ENCODE measurements around the gene SLC44A2. TPM values are rescaled to one million over a fixed set of nuclear protein-coding genes. Genes with fewer than 3 reads are reported as not detected.

The SLC44A2 gene
- total RNA-seq, 1 experiment from 2014 or later, result 31.5 TPM

GRCh38 chr19:10593820-10594637 lies 31.3 kb upstream of the SLC44A2 start:
- H3K27ac ChIP-seq (ENCODE audit: low read length), result no peak overlapping the region
- ATAC-seq (no peak), DNase-seq (ENCODE audit: low read depth, low spot score) (no peak)
- no peak overlapping the region for H3K4me3 ChIP-seq (ENCODE audit: low read depth in 2 of 2, low read length in 2 of 2)
- H3K27me3 ChIP-seq (ENCODE audit: control insufficient read depth, insufficient read depth, low read length), result no peaks in the 10 kb centered on the region
- intact Hi-C loops (cut with micrococcal nuclease; ENCODE audit: unreplicated experiment) (no loop called here), in situ Hi-C loops (cut with HindIII; ENCODE audit: low pct_unique_long_range_greater_than_20kb, low sequenced_read_pairs) (no loop called here)
- BruUV-seq (replicated peaks), result no TSS peak
- H3K36me3 ChIP-seq (ENCODE audit: control insufficient read depth, insufficient read depth, low read length), result no peaks in the 10 kb centered on the region
- H3K4me1 ChIP-seq (ENCODE audit: control insufficient read depth, insufficient read depth, low read length), result no peaks in the 10 kb centered on the region
- ChIA-PET CTCF (no interaction called here), POLR2A (no interaction called here)
- no peaks in the 10 kb centered on the region for H3K9me3 ChIP-seq (ENCODE audit: control insufficient read depth, insufficient read depth, low read depth, low read length)
- TF ChIP-seq SIN3A (IDR thresholded peaks at IDR 0.05; ENCODE audit: borderline replicate concordance, insufficient read depth, low read depth, low read length) (no peak), REST (IDR thresholded peaks at IDR 0.05; ENCODE audit: insufficient read depth in 1 of 2, low read depth in 2 of 2, low read length in 1 of 2) (no peak), TCF7L2 (IDR thresholded peaks at IDR 0.05; ENCODE audit: low read depth, low read length) (no peak), POLR2AphosphoS5 (IDR thresholded peaks at IDR 0.05; ENCODE audit: low read depth, low read length) (no peak), CTCF (IDR thresholded peaks at IDR 0.05) (no peak)

GRCh38 chr19:10600149-10600548 lies 25.2 kb upstream of the SLC44A2 start:
- intact Hi-C loops (cut with micrococcal nuclease; ENCODE audit: unreplicated experiment), result no loop called here

More at GRCh38 chr19:10600149-10600548, 25.2 kb upstream of the SLC44A2 start:
- ChIA-PET POLR2A (no interaction called here), CTCF (no interaction called here)
- BruUV-seq (replicated peaks), result no TSS peak
- H3K4me1 ChIP-seq (ENCODE audit: control insufficient read depth, insufficient read depth, low read length), result peaks cover 16% of the 10 kb centered on the region
- H3K27me3 ChIP-seq (ENCODE audit: control insufficient read depth, insufficient read depth, low read length), result no peaks in the 10 kb centered on the region
- no peaks in the 10 kb centered on the region for H3K36me3 ChIP-seq (ENCODE audit: control insufficient read depth, insufficient read depth, low read length)
- no peak overlapping the region for H3K4me3 ChIP-seq (ENCODE audit: low read depth in 2 of 2, low read length in 2 of 2)
- H3K27ac ChIP-seq (ENCODE audit: low read length), result no peak overlapping the region
- in situ Hi-C loops (cut with HindIII; ENCODE audit: low pct_unique_long_range_greater_than_20kb, low sequenced_read_pairs), result no loop called here
- no peak for DNase-seq (ENCODE audit: low read depth, low spot score)
- ATAC-seq, result no peak
- TF ChIP-seq CTCF (IDR thresholded peaks at IDR 0.05), result no peak
- TF ChIP-seq TCF7L2 (IDR thresholded peaks at IDR 0.05; ENCODE audit: low read depth, low read length), result no peak
- TF ChIP-seq POLR2AphosphoS5 (IDR thresholded peaks at IDR 0.05; ENCODE audit: low read depth, low read length), result no peak
- no peak for TF ChIP-seq REST (IDR thresholded peaks at IDR 0.05; ENCODE audit: insufficient read depth in 1 of 2, low read depth in 2 of 2, low read length in 1 of 2)
- TF ChIP-seq SIN3A (IDR thresholded peaks at IDR 0.05; ENCODE audit: borderline replicate concordance, insufficient read depth, low read depth, low read length), result no peak
- no peaks in the 10 kb centered on the region for H3K9me3 ChIP-seq (ENCODE audit: control insufficient read depth, insufficient read depth, low read depth, low read length)
